T follicular helper cell (primary cell): ENCODE results near the gene PDZD7.
A peak's percentile ranks its signal among the peaks of the same experiment; 100 is the strongest.

Experiments used
- DNase-seq: peaks from one replicate; pipeline ENCODE4 v3.0.0-alpha.2; 2020; ENCODE audit warnings: low read depth

PDZD7 gene

GRCh38 chr10:101001659-101002035, 29.3 kb downstream of the PDZD7 start:
- DNase-seq, result no peak

- DNase-seq, result no peak
Measured at GRCh38 chr10:101000915-101001658, 29.8 kb downstream of the PDZD7 start.

DNA sequence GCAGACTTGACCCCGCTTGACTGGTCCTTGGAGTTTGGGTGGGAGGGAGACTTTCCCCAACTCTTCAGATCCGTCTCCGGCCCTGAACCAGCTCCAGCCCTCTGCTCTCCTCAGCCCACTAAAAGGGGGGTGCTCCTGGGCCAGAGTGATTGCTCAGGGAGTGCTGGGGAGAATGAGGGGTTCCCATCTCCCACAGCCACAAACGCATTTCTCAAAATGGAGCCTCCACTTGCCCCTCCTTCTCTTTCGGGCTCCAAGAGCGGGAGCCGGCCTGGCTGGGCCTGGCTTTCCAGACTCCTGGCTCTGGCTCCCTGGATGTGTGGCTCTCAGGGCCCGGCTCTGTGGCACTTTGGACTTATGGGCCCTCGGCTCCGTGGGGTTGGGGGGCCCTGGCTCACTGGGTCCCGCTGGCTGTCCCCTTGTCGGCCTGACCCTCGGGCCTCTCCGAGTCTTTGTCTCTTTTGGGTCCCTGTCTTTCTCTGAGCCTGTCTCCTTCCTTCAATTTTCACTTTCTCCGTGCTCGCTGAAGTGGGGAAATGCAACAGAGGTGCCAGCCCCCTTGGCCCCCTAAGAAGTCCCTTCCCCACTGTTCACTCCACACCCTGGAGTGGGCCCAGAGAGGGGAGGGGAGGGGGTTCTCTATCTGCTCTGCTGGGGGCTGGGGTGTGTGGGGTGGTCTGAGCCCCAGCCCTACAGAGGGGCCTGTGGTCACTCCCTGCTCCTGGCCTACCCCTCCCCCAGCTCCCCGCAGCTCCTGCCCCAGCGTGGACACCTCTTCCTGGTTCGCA, 30.6 kb downstream of the PDZD7 start:
- no peak for DNase-seq

DNA sequence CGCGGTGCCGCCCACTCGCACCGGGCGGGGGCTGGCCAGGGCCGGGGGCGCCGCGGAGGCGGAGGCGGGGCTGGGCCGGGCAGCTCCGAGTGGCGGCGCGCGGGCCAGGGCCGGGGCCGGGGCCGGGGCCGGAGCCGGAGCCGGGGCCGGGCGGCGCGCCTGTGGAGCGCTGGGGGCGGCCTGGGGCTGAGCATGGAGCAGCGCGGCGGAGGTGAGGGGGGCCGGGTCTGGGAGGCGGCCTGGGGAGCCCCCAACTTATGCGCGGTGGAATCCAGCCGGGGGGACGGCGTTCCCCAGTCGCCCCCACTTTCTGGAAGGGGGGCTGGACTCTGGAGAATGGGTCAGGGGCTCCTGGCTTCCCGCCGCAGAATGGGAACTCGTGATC, 31.2 kb downstream of the PDZD7 start, which contains the start of gene LZTS2:
TSS of gene LZTS2 (plus strand) at position 67 of the 385 bp plus-strand sequence. CDS start 2,731 bp downstream, outside the sequence.
- DNase-seq, result no peak

DNA sequence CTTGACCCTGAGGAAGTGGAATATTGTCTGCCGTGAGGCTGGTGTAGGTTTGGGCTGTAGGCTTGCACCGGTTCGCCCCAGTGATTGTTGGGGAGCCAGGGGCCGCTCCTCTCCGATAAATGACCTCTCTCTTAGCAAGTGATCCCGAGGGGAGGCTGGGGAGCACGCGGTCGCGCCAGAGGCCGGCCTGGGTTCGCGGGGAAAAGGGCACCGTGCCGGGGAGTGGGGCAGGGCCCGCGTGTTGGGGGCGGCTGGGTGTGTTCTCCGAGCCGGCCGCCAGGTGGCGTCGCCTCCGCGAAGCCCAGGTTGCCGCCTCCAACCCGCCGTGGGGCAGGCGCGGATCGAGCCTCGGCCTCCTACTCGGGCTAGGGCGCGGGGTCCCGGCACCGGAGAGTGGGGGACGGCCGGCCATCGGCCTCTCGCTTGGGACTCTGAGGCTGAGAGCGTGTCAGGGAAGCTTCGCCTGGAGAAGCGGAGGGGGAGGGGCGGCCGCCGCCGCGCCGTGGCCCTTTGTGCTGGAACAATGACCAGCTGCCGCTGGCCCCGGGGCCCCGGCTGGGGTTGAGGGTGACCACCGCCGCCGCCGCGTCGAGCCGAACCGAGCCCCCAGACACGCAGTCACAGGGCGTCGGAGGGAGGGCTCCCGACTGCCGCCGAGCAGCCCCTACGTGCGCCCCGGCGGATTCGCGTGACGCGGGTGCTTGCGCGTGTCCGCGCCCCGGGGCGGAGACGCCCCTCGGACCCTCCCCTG, 31.8 kb downstream of the PDZD7 start:
- DNase-seq, result peak; percentile 61

DNA sequence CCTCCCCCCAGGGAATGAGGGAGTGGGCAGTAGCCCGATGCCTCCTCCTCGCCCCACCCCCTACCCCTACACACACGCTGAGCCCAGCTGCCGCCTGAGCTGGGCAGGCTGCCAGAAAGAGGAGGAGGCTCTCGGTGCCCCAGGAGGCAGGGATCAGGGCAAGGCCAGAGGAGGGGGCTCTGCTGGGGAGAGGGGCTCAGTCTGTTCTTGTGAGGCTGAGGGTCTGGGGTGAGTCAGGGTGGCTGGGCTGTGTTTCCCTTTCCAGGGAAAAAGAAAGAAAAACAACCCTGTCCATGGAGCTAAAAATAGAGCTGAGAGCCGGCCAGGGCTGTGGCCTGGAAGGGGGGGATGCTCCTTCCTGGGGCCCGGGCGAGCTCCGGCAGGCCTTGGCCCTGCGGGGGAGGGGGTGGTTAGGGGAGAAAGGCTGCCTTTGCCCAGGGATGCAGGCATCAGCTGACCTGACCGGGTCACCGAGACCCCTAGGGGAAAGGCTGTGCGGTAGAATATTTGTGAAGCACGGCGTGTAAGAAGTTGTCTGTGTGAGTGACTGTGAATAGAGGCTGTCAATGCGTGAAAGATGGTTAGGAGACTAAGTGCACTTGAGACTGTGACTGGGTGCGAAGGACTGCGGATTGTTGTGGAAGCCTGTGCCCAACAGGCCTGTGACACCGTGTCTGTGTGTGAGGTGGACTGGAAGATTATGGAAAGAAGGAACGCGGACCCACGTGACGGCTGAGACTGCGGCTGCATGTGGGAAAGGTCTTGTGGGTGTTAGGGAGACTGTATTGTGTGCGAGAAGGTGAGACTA, 32.5 kb downstream of the PDZD7 start:
- DNase-seq, result peak; percentile 58

DNA sequence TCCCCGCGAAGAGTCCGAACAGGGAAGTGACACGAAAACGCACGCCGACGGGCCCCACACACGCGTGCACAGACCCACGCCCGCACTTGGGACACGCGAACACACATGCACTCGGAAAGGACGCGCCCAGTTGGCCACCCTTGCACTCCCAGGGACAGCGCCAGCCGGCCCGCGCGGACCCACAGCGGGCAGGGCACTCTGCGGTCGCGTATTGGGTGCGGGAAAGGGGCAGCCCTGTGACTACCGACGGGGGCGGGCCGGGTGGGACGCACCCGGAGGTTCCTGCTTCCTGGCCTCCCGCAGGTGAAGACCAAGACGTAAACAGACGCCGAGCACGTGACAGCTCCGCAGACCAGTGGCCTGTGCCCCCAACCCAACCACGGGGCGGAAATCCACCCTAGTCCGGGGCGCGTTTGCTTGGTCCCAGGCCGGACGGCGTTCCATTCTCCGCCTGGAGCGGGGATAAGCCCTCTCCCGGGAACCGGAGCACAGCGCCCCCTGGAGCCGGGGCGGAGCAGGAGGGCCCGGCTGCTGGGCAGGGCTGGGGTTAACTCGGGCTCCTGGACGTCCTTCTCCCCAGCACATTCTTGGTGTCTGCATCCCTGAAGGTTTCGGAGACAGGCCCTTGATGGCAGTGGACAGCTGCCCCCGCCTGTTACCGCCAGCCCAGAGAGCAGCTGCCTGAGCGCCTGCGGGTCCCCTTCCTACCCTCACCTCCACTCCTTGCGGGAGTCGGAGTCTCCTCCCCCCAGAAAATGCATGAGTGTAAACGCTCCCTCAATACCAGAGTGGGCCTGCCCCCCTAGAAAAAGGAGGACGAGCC, 33.4 kb downstream of the PDZD7 start:
- DNase-seq, result peak; percentile 53

DNA sequence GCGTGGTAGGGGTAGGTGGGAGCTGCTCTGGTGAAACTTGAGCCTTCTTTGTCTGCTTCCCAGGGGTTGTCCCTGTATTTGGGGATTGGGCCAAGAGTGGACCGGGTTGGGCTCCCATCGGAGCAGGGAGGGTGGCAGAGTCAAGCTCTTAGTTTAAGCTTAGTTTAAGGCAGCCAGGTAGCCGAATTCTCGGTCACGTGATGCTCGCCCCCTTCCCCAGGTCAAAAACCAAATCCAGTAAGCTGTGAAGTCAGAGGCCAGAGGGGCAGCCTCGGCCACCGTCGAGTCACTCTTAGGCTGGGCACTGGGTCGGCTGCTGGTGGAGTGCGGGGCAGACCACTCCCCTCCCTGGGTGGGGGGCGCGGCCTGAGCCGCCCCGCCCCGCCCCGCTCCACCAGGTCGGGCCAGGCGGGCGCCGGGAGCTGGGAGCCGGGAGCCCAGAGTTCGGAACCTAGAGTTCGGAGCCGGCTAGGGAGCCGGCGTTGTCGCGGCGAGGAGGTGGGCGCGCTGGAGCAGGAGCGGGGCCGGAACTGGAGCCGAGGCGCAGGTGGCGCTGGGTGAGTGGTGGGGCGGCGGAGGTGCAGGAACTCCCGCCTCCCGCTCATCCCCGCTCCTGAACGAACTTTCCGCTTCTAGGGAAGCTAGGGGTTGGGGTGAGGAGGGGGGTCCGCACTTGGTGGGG, 34.1 kb downstream of the PDZD7 start:
- DNase-seq, result peak; percentile 21

- DNase-seq, result no peak
Measured at GRCh38 chr10:100995181-100995580, 35.7 kb downstream of the PDZD7 start.

DNA sequence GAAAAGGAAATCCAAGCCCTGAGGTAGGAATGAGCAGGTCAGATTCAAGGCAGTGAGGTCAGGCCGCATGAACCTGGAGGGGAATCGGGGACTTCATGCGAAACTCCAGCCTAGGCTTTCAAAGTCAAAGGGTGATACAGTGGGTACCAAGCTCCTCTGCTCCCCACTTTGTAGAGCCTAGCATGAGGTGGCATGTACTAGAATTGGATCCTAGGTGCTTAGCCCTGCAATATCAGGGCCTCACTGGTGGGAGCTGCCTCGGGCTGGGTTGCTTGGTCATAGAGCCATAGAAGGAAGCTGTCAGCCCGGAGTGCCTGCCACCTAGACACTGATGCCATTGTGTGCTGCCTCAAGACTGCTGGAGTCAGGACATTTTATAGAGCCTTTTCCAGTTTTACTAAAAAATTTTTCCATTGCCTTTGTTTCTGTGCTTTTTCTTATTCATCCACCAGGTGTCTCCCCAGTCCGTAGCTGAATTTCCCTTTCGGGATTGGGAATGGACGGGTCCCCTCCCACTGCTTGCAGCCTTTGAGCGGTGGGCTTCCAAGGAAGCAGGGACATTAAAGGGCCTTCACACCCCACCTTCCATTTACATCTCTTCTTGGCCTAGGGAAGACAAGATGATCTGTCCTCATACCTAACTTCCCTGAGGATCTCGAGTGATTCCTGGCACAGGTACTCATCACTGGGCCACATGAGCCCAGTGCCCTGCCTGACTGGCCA, 36.8 kb downstream of the PDZD7 start:
- no peak for DNase-seq

GRCh38 chr10:100989088-100989487, 41.8 kb downstream of the PDZD7 start:
- no peak for DNase-seq

DNA sequence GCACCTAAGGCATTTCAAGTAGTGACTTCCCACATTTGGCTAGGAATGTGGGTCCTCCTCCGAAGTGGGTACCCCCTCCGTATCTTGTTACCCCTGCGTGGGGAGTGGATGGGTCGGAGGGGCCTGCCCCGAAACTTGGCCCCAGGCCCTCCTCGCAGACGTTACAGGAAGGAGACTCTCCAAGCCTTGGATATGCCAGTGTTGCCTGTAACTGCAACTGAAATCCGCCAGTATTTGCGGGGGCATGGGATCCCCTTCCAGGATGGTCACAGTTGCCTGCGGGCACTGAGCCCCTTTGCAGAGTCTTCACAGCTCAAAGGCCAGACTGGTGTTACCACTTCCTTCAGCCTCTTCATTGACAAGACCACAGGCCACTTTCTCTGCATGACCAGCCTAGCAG, 42.8 kb downstream of the PDZD7 start:
- DNase-seq, result no peak

DNA sequence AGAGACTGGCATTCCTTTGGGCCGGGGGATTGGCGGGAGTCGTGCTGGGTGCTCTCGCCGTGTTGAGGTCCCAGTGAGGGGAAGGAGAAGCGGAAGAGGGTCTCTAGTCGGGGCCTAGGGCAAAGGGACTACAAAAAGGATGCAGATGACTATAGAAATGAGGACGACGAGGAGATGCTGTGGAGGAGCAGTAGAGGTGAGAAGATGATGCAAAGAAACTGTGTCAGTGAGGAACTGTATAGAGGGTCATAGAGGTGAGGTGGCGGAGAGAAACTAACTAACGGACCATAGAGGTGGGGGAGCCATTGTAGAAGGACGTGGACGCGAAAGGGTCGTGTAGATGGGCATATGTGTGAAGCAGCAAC, 43.3 kb downstream of the PDZD7 start:
- DNase-seq, result no peak

DNA sequence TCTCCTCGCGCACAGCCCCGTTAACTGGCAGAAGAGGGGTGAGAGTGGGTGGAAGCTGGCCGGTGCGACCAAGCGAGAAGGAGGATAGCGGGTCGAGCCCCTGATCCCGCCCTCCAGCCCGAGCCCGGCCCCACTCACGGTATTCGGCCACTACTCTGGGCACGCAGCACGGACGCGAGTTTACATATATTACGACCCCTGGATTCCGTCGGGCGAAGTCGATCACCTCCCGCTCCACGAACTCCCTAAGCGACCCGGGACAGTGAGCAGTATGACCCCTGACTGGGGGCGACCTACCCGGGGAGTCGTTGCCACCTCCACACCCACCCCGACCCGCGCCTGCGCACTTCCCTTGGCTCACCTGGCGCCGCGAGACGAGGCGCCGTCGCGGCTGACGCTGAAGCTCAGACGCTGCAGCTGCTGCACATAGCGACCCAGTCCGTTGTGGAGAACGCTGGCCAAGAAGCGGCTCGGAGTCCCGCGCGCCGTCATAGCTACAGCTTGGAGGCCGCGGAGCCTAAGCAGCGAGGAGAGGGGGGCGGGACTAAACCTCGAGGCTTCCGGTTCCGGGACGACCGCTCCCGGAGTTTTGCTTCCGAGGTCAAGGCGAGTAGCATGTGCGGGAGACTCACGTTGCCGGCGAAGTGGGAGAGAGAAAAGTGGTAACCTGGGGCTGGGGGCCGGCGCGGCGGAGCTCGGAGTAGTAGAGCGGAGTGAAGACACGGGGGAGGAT, 43.8 kb downstream of the PDZD7 start, which contains the start of the genes MRPL43 and TWNK:
TSS of gene MRPL43 (minus strand) at position 546 of the 733 bp plus-strand sequence. CDS start at position 492, 54 bp downstream.
TSS of gene TWNK (plus strand) at position 592 of the 733 bp plus-strand sequence. CDS start 668 bp downstream, outside the sequence.
- DNase-seq, result peak; percentile 78

- DNase-seq, result no peak
Measured at GRCh38 chr10:100986623-100986951, 44.3 kb downstream of the PDZD7 start.

DNA sequence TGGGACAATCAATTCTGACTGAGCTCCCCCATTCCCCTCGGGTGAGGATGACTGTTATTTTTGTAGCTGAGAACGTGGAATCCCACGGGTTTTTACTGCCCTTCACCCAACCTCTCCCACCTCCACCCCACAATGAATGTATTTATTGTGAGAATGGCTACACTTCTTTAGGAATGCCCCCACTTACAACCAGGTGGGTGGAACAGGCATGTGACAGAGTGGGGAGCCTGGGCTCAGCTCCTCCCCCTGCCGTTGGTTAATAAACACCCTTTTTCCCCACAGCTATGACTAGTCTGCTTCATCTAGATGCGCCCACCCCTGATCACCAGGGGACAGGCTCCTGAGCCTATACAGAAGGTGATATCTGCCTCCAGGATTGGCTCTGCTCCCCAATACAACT, 45.6 kb downstream of the PDZD7 start:
- DNase-seq, result no peak

DNA sequence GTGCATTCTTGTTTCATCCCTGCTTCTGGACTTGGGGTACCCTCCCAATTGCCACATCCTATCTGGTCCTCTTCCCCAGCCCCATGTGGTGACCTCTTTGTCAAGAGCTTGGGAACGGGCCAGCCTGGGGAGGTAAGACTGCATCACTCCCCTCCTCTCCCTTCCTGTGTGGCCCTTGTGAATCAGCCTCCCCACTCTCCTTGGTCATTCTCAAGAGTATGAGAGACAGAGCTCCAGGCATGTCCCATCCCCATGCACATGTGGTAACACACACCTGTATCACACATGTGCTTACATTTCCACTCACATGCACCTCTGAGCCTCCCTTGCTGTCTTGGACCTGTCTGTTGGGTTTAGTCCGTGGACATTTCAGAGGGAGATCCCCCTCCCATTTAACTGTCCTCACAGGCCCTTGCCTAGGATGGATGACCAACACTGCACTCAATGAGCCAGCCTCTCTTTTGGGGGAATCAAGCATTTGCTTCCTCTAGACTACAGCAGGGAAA, 46.2 kb downstream of the PDZD7 start:
- no peak for DNase-seq

- DNase-seq, result no peak
Measured at GRCh38 chr10:100983868-100984671, 46.9 kb downstream of the PDZD7 start.
